ENCODE results near the gene NEK8. TPM values are rescaled to one million over a fixed set of nuclear protein-coding genes. Genes with fewer than 3 reads are reported as not detected.
"Not testable (repeated sequence)": the region's sequence is repeated elsewhere in the genome, so short reads cannot be mapped to it uniquely, and the experiment has no call there.

NEK8 gene
- total RNA-seq, 3 donors from 2014 or later (not counting 1 experiment from before 2014, with no cell fraction given) = 5.9 to 7.4 (median 6.8) TPM

DNA sequence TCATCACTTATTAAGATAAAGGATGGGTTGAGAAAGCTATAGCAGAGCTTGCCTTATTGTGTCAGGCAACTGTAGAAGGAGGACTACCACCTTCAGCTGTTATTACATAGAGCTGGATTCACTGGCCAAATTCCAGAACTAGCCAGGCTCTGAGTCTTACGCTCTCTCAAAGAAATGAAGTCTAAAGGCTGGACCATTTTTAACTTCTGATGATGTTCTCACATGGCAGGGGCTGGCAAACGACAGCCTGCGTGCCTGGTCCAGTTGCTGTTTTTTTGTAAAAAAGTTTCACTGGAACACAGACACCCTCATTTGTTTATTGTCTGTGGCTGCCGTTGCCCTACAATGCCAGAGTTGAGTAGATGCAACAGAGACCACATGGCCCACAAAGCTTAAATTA, 36.5 kb downstream of the NEK8 start:
- Mint-ChIP-seq H3K36me3 (peaks cover 6% of the 10 kb centered on the region), H3K9me3 (no peaks in the 10 kb centered on the region), H3K4me1 (peaks cover 5 to 10% of the 10 kb centered on the region in 2 donors), H3K4me3 (no peak overlapping the region), H3K27me3 (ENCODE audit: low read depth in 2 of 2) (no peaks in the 10 kb centered on the region), H3K27ac (no peak overlapping the region)
- no peaks in the 10 kb centered on the region for H3K9me3 ChIP-seq (ENCODE audit: control insufficient read depth, insufficient read depth, low read length)
- no peaks in the 10 kb centered on the region for H3K27me3 ChIP-seq (ENCODE audit: control insufficient read depth, insufficient read depth, low read length)
- WGBS (ENCODE audit: insufficient coverage) = 92% methylated on average over 4 of the region's 4 CpGs
- intact Hi-C loops (cut with micrococcal nuclease) = loop anchor here (10.0 kb wide), 2 partner anchors 50 to 350 kb away; no protein-coding TSS in a partner anchor
- no peak overlapping the region for H3K27ac ChIP-seq (ENCODE audit: low read length)
- H3K4me3 ChIP-seq (ENCODE audit: low read length) = no peak overlapping the region
- peaks cover 14% of the 10 kb centered on the region for H3K36me3 ChIP-seq (ENCODE audit: control insufficient read depth, insufficient read depth, low read length)
- H3K4me1 ChIP-seq (ENCODE audit: control insufficient read depth, insufficient read depth, low read length) = no peaks in the 10 kb centered on the region
- ATAC-seq (no peak), DNase-seq (no peak)
- TF ChIP-seq, protein P1, sequence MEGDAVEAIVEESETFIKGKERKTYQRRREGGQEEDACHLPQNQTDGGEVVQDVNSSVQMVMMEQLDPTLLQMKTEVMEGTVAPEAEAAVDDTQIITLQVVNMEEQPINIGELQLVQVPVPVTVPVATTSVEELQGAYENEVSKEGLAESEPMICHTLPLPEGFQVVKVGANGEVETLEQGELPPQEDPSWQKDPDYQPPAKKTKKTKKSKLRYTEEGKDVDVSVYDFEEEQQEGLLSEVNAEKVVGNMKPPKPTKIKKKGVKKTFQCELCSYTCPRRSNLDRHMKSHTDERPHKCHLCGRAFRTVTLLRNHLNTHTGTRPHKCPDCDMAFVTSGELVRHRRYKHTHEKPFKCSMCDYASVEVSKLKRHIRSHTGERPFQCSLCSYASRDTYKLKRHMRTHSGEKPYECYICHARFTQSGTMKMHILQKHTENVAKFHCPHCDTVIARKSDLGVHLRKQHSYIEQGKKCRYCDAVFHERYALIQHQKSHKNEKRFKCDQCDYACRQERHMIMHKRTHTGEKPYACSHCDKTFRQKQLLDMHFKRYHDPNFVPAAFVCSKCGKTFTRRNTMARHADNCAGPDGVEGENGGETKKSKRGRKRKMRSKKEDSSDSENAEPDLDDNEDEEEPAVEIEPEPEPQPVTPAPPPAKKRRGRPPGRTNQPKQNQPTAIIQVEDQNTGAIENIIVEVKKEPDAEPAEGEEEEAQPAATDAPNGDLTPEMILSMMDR (IDR thresholded peaks at IDR 0.05) = no peak

DNA sequence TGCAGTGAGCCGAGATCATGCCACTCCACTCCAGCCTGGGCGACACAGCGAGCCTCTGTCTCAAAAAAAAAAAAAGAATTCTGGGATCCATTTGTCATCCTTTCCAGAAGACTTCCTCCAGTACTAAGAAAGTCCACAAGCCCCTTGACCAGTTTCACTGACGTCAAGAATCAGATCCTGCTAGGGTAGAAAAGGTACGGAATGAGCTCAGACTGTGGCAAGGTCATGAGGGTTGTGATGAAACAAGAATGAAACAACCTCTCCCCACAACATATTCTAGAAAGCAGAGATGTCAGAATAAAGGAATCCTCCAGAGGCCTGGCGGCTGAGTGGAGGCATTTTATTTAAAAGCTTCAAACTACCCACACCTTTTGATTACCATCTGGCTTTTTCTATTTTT, 45.1 kb downstream of the NEK8 start:
- Histone ChIP-seq H3K4me1 (ENCODE audit: control insufficient read depth, insufficient read depth, low read length) (no peaks in the 10 kb centered on the region), H3K27ac (ENCODE audit: low read length) (no peak overlapping the region), H3K9me3 (ENCODE audit: control insufficient read depth, insufficient read depth, low read length) (no peaks in the 10 kb centered on the region), H3K4me3 (ENCODE audit: low read length) (no peak overlapping the region), H3K27me3 (ENCODE audit: control insufficient read depth, insufficient read depth, low read length) (no peaks in the 10 kb centered on the region), H3K36me3 (ENCODE audit: control insufficient read depth, insufficient read depth, low read length) (peaks cover 3% of the 10 kb centered on the region)
- TF ChIP-seq, protein P1 (IDR thresholded peaks at IDR 0.05) = no peak
- H3K27ac Mint-ChIP-seq = no peak overlapping the region
- no peaks in the 10 kb centered on the region for H3K9me3 Mint-ChIP-seq
- 98% methylated on average over 3 of the region's 6 CpGs for WGBS (ENCODE audit: insufficient coverage)
- peaks cover 23 to 29% of the 10 kb centered on the region in 2 donors for H3K4me1 Mint-ChIP-seq
- no peak overlapping the region for H3K4me3 Mint-ChIP-seq
- ATAC-seq (no peak), DNase-seq (no peak)
- intact Hi-C loops (cut with micrococcal nuclease) = no loop called here
- H3K27me3 Mint-ChIP-seq (ENCODE audit: low read depth in 2 of 2) = no peaks in the 10 kb centered on the region
- H3K36me3 Mint-ChIP-seq = no peaks in the 10 kb centered on the region

DNA sequence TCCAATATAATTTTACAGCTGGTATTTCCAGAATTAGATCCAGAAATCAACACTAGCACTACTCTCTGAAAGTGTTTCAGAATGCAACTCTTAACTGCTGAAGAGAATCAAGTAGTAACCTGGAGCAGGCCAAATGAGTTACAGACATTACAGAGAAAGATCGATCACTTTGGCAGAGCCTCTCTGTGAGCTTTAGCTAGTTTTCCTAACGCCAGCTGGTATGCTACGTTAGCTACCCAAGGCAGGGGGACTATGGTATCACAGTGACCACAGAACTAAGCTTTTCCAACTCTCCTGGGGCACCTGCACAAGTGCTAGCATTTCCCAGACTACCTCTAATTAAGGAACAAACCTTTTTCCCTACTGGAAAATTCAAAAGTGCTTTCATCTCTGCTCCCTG, 45.6 kb downstream of the NEK8 start:
- TF ChIP-seq, protein P1 (IDR thresholded peaks at IDR 0.05) = no peak
- no peaks in the 10 kb centered on the region for H3K27me3 ChIP-seq (ENCODE audit: control insufficient read depth, insufficient read depth, low read length)
- H3K27ac Mint-ChIP-seq = no peak overlapping the region
- H3K9me3 ChIP-seq (ENCODE audit: control insufficient read depth, insufficient read depth, low read length) = no peaks in the 10 kb centered on the region
- H3K9me3 Mint-ChIP-seq = no peaks in the 10 kb centered on the region
- ATAC-seq = no peak
- no peak overlapping the region for H3K4me3 Mint-ChIP-seq
- WGBS (ENCODE audit: insufficient coverage) = 96% methylated on average over 3 of the region's 3 CpGs
- H3K36me3 Mint-ChIP-seq = no peaks in the 10 kb centered on the region
- no peaks in the 10 kb centered on the region for H3K27me3 Mint-ChIP-seq (ENCODE audit: low read depth in 2 of 2)
- intact Hi-C loops (cut with micrococcal nuclease) = no loop called here
- H3K4me1 ChIP-seq (ENCODE audit: control insufficient read depth, insufficient read depth, low read length) = no peaks in the 10 kb centered on the region
- H3K4me1 Mint-ChIP-seq = peaks cover 27 to 34% of the 10 kb centered on the region in 2 donors
- DNase-seq = no peak
- H3K4me3 ChIP-seq (ENCODE audit: low read length) = no peak overlapping the region
- H3K27ac ChIP-seq (ENCODE audit: low read length) = no peak overlapping the region
- H3K36me3 ChIP-seq (ENCODE audit: control insufficient read depth, insufficient read depth, low read length) = peaks cover 3% of the 10 kb centered on the region

- H3K27ac ChIP-seq (ENCODE audit: low read length) = no peak overlapping the region
- TF ChIP-seq, protein P1 (IDR thresholded peaks at IDR 0.05) = no peak
- H3K27me3 Mint-ChIP-seq (ENCODE audit: low read depth in 2 of 2) = no peaks in the 10 kb centered on the region
Measured at GRCh38 chr17:28777178-28777577, 48.6 kb downstream of the NEK8 start.

DNA sequence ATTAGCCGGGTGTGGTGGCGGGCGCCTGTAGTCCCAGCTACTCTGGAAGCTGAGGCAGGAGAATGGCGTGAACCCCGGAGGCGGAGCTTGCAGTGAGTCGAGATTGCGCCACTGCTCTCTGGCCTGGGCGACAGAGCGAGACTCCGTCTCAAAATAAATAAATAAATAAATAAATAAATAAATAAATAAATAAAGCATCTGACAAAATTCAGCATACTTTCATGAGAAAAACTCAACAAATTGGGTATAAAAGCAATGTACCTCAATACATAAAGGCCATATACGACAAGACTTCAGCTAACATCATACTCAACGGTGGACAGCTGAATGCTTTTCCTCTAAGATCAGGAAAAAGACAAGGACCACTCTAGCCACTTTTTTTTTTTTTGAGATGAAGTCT, 51.0 kb downstream of the NEK8 start:
- 97% methylated on average over 9 of the region's 13 CpGs for WGBS (ENCODE audit: insufficient coverage)
- intact Hi-C loops (cut with micrococcal nuclease) = not testable (repeated sequence)

More at GRCh38 chr17:28777178-28777577, 48.6 kb downstream of the NEK8 start:
- Mint-ChIP-seq H3K4me3 (no peak overlapping the region), H3K27ac (peak overlapping the region; percentile 56 to 78), H3K9me3 (no peaks in the 10 kb centered on the region), H3K4me1 (peaks cover 28 to 32% of the 10 kb centered on the region in 2 donors), H3K36me3 (no peaks in the 10 kb centered on the region)
- intact Hi-C loops (cut with micrococcal nuclease) = no loop called here
- Histone ChIP-seq H3K36me3 (ENCODE audit: control insufficient read depth, insufficient read depth, low read length) (peaks cover 3% of the 10 kb centered on the region), H3K4me1 (ENCODE audit: control insufficient read depth, insufficient read depth, low read length) (no peaks in the 10 kb centered on the region), H3K27me3 (ENCODE audit: control insufficient read depth, insufficient read depth, low read length) (no peaks in the 10 kb centered on the region), H3K4me3 (ENCODE audit: low read length) (no peak overlapping the region), H3K9me3 (ENCODE audit: control insufficient read depth, insufficient read depth, low read length) (no peaks in the 10 kb centered on the region)
- ATAC-seq (no peak), DNase-seq (no peak)
- 22% methylated on average over 1 of the region's 1 CpG for WGBS (ENCODE audit: insufficient coverage)

More for the DNA sequence above, 51.0 kb downstream of the NEK8 start:
- H3K27me3 ChIP-seq (ENCODE audit: control insufficient read depth, insufficient read depth, low read length); H3K36me3 Mint-ChIP-seq; H3K36me3 ChIP-seq (ENCODE audit: control insufficient read depth, insufficient read depth, low read length); H3K9me3 Mint-ChIP-seq; H3K4me3 Mint-ChIP-seq; H3K4me1 ChIP-seq (ENCODE audit: control insufficient read depth, insufficient read depth, low read length); H3K27ac ChIP-seq (ENCODE audit: low read length); H3K27me3 Mint-ChIP-seq (ENCODE audit: low read depth in 2 of 2); H3K9me3 ChIP-seq (ENCODE audit: control insufficient read depth, insufficient read depth, low read length); H3K27ac Mint-ChIP-seq; H3K4me3 ChIP-seq (ENCODE audit: low read length); DNase-seq; ATAC-seq: not testable (repeated sequence)
- peaks cover 28 to 32% of the 10 kb centered on the region in 2 donors for H3K4me1 Mint-ChIP-seq
